Stomach (tissue), 9 donors: ENCODE measurements around the gene SYT6. TPM values are rescaled to one million over a fixed set of nuclear protein-coding genes. Genes with fewer than 3 reads are reported as not detected.

ENCODE experiments used
- DNase-seq, 2 donors: peaks; one replicate each; pipeline versions ENCODE4 v3.0.0 to v3.0.0-alpha.2; 2013 to 2019
- H3K27ac ChIP-seq, 5 donors: fragments of 200-600 bp in 4 of 5; sonication (generic) in 4 of 5; one replicate each; pipeline ENCODE4 v1.5.1; 2013 to 2019; ENCODE audit warnings: mild to moderate bottlenecking in 1 of 5, moderate library complexity in 1 of 5
- H3K27me3 ChIP-seq, 3 donors: fragments of 200-600 bp; sonication (generic); one replicate each; pipeline ENCODE4 v1.5.1; 2017 to 2019; ENCODE audit warnings: mixed run types in 1 of 3
- H3K36me3 ChIP-seq, 4 donors: fragments of 200-600 bp; sonication (generic); 1 replicate in 3 of 4; 2 replicates in 1 of 4; pipeline ENCODE4 v1.5.1; 2016 to 2019
- H3K4me1 ChIP-seq, 4 donors: fragments of 200-600 bp; sonication (generic); one replicate each; pipeline ENCODE4 v1.5.1; 2016 to 2019
- H3K4me3 ChIP-seq, 4 donors: fragments of 200-600 bp; sonication (generic) in 3 of 4; one replicate each; pipeline ENCODE4 v1.5.1; 2016 to 2019; ENCODE audit warnings: mild to moderate bottlenecking in 1 of 4
- H3K9me3 ChIP-seq, 4 donors: fragments of 200-600 bp; sonication (generic); one replicate each; pipeline ENCODE4 v1.5.1; 2016 to 2019
- CTCF ChIP-seq, 7 experiments: fragments of 450-650 bp in 4 of 7; fragments of 200-600 bp in 3 of 7; sonication (generic) in 3 of 7; IDR thresholded peaks; one replicate each; pipeline ENCODE4 v1.5.1; 2016 to 2019; ENCODE audit warnings: antibody characterized with exemption in 7 of 7, control low read depth in 2 of 7, mild to moderate bottlenecking in 1 of 7
- EP300 ChIP-seq: sonication (generic); formaldehyde crosslinking; IDR thresholded peaks from one replicate; pipeline ENCODE4 v1.6.1; 2017; ENCODE audit warnings: antibody characterized with exemption
- POLR2A ChIP-seq, 4 donors: fragments of 450-650 bp; IDR thresholded peaks; one replicate each; pipeline ENCODE4 v1.6.1; 2016; ENCODE audit warnings: antibody characterized with exemption in 4 of 4, control low read depth in 2 of 4, mild to moderate bottlenecking in 1 of 4, moderate library complexity in 1 of 4
- POLR2AphosphoS5 ChIP-seq, 3 donors: sonication (generic); formaldehyde crosslinking; IDR thresholded peaks; one replicate each; pipeline ENCODE4 v1.6.1; 2016; ENCODE audit warnings: antibody characterized with exemption in 3 of 3
- WGBS, 5 donors: extraction: QIAGEN DNeasy Blood & Tissue Kit in 3 of 5; methylation state at CpG; one replicate each; pipeline versions ENCODE4 v1.1.5 to v1.1.7; 2013 to 2018; 5-methylcytosine and 5-hydroxymethylcytosine counted together
- intact Hi-C: fragments of 100-400 bp; cut with DNase I; formaldehyde crosslinking; loops from one replicate; pipeline ENCODE4 v1.15.1; 2023; ENCODE audit warnings: low total_unique reads
- polyA plus RNA-seq, 3 donors: library from polyadenylated mRNA; stranded (reverse); fragments of 200-250 nt; gene quantifications; one replicate each; pipeline ENCODE4 v1.2.3, GENCODE V29; 2013
- total RNA-seq, 5 donors: library from RNA; depleted of rRNA; stranded (reverse); fragments of >200 nt; gene quantifications; one replicate each; pipeline versions ENCODE4 v1.1.0 to v1.2.3, GENCODE V29; 2014 to 2016
- donor health status: healthy with polysubstance abuse.
- donor health status: Bipolar disorder and iron deficiency.
- donor health status: healthy.

SYT6 gene
- total and polyA plus RNA-seq, 8 donors = 0.18 to 86.6 (median 1.7) TPM; not detected in 4

- Histone ChIP-seq H3K9me3 (no peaks in the 10 kb centered on the region), H3K27ac (peak overlapping the region in 1 of 5 donors; percentile 40), H3K4me1 (peaks cover 0 to 10% (median 3%) of the 10 kb centered on the region in 4 donors), H3K27me3 (no peaks in the 10 kb centered on the region), H3K4me3 (no peak overlapping the region), H3K36me3 (no peaks in the 10 kb centered on the region)
- TF ChIP-seq POLR2A (IDR thresholded peaks at IDR 0.05) (no peak), POLR2AphosphoS5 (IDR thresholded peaks at IDR 0.05) (no peak), EP300 (no peak), CTCF (IDR thresholded peaks at IDR 0.05) (no peak)
- no peak for DNase-seq
- intact Hi-C loops = no loop called here
- WGBS, 5 donors = 70 to 75% (median 72%) methylated on average over 4 of the region's 4 CpGs
Measured at GRCh38 chr1:114094363-114094634, 59.4 kb downstream of the SYT6 start.

- intact Hi-C loops = no loop called here
- 39 to 53% (median 44%) methylated on average over 4 of the region's 4 CpGs for WGBS, 5 donors
- Histone ChIP-seq H3K27me3 (no peaks in the 10 kb centered on the region), H3K27ac (peak overlapping the region in 1 of 5 donors; percentile 40), H3K4me1 (peaks cover 0 to 10% (median 3%) of the 10 kb centered on the region in 4 donors), H3K9me3 (no peaks in the 10 kb centered on the region), H3K4me3 (no peak overlapping the region), H3K36me3 (no peaks in the 10 kb centered on the region)
- no peak for DNase-seq
- no peak for TF ChIP-seq EP300
- TF ChIP-seq POLR2AphosphoS5 (IDR thresholded peaks at IDR 0.05) = no peak
- TF ChIP-seq POLR2A (IDR thresholded peaks at IDR 0.05) = no peak
- no peak for TF ChIP-seq CTCF (IDR thresholded peaks at IDR 0.05)
Measured at GRCh38 chr1:114093624-114094362, 59.9 kb downstream of the SYT6 start.

GRCh38 chr1:114092186-114093062, 61.2 kb downstream of the SYT6 start:
- Histone ChIP-seq H3K27me3 (no peaks in the 10 kb centered on the region), H3K4me3 (no peak overlapping the region), H3K9me3 (no peaks in the 10 kb centered on the region), H3K36me3 (no peaks in the 10 kb centered on the region), H3K4me1 (peaks cover 0 to 10% (median 3%) of the 10 kb centered on the region in 4 donors), H3K27ac (no peak overlapping the region)
- intact Hi-C loops = no loop called here
- DNase-seq = peak in 1 of 2 donors; percentile 24
- WGBS, 5 donors = 42 to 85% (median 79%) methylated on average over 3 of the region's 3 CpGs
- TF ChIP-seq CTCF (IDR thresholded peaks at IDR 0.05) = no peak
- TF ChIP-seq POLR2A (IDR thresholded peaks at IDR 0.05) = no peak
- no peak for TF ChIP-seq POLR2AphosphoS5 (IDR thresholded peaks at IDR 0.05)
- no peak for TF ChIP-seq EP300

GRCh38 chr1:114091711-114092110, 62.0 kb downstream of the SYT6 start:
- no peak for DNase-seq
- intact Hi-C loops = no loop called here

More at GRCh38 chr1:114091711-114092110, 62.0 kb downstream of the SYT6 start:
- WGBS, 5 donors = 90 to 95% (median 94%) methylated on average over 10 of the region's 10 CpGs
- Histone ChIP-seq H3K27ac (no peak overlapping the region), H3K36me3 (no peaks in the 10 kb centered on the region), H3K9me3 (no peaks in the 10 kb centered on the region), H3K4me3 (no peak overlapping the region), H3K4me1 (peaks cover 0 to 10% (median 3%) of the 10 kb centered on the region in 4 donors), H3K27me3 (no peaks in the 10 kb centered on the region)
- TF ChIP-seq CTCF (IDR thresholded peaks at IDR 0.05) (no peak), POLR2AphosphoS5 (IDR thresholded peaks at IDR 0.05) (no peak), POLR2A (IDR thresholded peaks at IDR 0.05) (no peak), EP300 (no peak)
